Measurements from ENCODE around the gene MYO18B. TPM values are rescaled to one million over a fixed set of nuclear protein-coding genes. Genes with fewer than 3 reads are reported as not detected.

Gene MYO18B
- total RNA-seq, 1 donor from 2014 or later: 1.9 TPM

DNA sequence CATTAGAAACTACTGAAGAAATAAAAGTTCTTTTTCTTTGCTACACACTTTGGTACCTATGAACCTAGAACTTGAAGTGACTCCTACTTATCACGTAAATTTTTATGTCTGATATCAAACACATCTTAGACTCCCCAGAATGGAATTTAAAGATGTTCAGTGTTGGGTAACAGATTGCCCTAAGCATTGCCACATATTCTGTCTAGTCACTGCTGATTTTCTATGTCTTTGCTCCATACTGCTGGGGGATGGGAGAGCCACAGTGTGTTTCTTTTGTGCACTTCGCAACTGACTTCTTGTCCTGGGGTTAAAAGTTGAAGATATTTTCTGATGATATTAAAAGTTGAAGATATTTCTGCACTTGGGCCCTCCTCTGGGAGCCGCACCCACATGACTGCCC is 19.4 kb upstream of the MYO18B start:
- DNase-seq (ENCODE audit: low spot score, unreplicated experiment): no peak
- Mint-ChIP-seq H3K36me3 (ENCODE audit: insufficient read depth) (peaks cover 7% of the 10 kb centered on the region), H3K4me1 (ENCODE audit: low read depth) (peaks cover 7% of the 10 kb centered on the region), H3K27me3 (no peaks in the 10 kb centered on the region), H3K9me3 (ENCODE audit: low read depth) (no peaks in the 10 kb centered on the region), H3K27ac (no peak overlapping the region), H3K4me3 (ENCODE audit: low read depth) (no peak overlapping the region)
- TF ChIP-seq, protein P1, sequence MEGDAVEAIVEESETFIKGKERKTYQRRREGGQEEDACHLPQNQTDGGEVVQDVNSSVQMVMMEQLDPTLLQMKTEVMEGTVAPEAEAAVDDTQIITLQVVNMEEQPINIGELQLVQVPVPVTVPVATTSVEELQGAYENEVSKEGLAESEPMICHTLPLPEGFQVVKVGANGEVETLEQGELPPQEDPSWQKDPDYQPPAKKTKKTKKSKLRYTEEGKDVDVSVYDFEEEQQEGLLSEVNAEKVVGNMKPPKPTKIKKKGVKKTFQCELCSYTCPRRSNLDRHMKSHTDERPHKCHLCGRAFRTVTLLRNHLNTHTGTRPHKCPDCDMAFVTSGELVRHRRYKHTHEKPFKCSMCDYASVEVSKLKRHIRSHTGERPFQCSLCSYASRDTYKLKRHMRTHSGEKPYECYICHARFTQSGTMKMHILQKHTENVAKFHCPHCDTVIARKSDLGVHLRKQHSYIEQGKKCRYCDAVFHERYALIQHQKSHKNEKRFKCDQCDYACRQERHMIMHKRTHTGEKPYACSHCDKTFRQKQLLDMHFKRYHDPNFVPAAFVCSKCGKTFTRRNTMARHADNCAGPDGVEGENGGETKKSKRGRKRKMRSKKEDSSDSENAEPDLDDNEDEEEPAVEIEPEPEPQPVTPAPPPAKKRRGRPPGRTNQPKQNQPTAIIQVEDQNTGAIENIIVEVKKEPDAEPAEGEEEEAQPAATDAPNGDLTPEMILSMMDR (IDR thresholded peaks at IDR 0.05; ENCODE audit: unreplicated experiment): no peak

DNA sequence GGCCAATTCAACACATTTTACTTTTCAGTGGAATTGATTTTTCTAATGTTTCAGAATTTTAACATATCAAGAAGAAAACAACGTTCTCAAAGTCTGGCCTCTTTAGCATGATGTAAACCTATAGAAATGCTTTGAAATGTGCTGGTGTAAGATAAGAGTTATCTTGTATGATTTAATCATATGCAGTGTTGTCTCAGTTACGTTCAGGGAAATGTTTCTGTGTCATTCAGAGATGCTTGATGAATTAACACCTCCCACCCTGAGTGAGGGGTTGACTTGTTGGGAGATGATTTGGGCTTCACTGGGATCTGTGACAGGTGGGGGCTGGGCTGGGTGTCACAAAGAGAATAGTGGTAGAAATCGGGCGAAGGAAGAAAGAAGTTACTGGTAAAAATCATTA is 15.7 kb upstream of the MYO18B start:
- TF ChIP-seq, protein P1 (IDR thresholded peaks at IDR 0.05; ENCODE audit: unreplicated experiment): no peak
- H3K4me1 Mint-ChIP-seq (ENCODE audit: low read depth): peaks cover 7% of the 10 kb centered on the region
- no peak for DNase-seq (ENCODE audit: low spot score, unreplicated experiment)
- no peaks in the 10 kb centered on the region for H3K27me3 Mint-ChIP-seq
- H3K27ac Mint-ChIP-seq: peak overlapping the region; percentile 31
- H3K36me3 Mint-ChIP-seq (ENCODE audit: insufficient read depth): peaks cover 7% of the 10 kb centered on the region
- H3K9me3 Mint-ChIP-seq (ENCODE audit: low read depth): no peaks in the 10 kb centered on the region
- H3K4me3 Mint-ChIP-seq (ENCODE audit: low read depth): no peak overlapping the region

DNA sequence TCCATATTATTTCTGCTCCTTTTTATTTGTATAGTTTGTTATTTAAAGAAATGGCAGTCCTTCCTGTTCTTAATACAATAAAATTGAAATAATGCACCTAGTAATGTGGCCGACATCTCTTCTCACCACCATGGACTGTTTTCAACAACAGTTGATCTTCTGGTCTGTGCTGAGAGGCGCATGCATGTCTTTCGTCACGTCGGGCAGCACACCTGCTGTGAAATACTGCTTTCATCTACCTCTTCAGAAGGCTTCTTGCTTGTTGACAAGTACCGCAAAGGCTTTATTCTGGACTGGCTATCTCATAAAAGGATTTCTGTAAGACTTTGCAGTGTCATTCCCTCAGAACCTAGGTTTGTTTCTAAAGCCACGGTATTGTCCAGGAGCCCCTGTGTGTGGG is 13.9 kb upstream of the MYO18B start:
- no peaks in the 10 kb centered on the region for H3K9me3 Mint-ChIP-seq (ENCODE audit: low read depth)
- H3K27ac Mint-ChIP-seq: no peak overlapping the region
- H3K27me3 Mint-ChIP-seq: no peaks in the 10 kb centered on the region
- TF ChIP-seq, protein P1 (IDR thresholded peaks at IDR 0.05; ENCODE audit: unreplicated experiment): no peak
- peaks cover 7% of the 10 kb centered on the region for H3K4me1 Mint-ChIP-seq (ENCODE audit: low read depth)
- no peak overlapping the region for H3K4me3 Mint-ChIP-seq (ENCODE audit: low read depth)
- DNase-seq (ENCODE audit: low spot score, unreplicated experiment): no peak
- peaks cover 3% of the 10 kb centered on the region for H3K36me3 Mint-ChIP-seq (ENCODE audit: insufficient read depth)

DNA sequence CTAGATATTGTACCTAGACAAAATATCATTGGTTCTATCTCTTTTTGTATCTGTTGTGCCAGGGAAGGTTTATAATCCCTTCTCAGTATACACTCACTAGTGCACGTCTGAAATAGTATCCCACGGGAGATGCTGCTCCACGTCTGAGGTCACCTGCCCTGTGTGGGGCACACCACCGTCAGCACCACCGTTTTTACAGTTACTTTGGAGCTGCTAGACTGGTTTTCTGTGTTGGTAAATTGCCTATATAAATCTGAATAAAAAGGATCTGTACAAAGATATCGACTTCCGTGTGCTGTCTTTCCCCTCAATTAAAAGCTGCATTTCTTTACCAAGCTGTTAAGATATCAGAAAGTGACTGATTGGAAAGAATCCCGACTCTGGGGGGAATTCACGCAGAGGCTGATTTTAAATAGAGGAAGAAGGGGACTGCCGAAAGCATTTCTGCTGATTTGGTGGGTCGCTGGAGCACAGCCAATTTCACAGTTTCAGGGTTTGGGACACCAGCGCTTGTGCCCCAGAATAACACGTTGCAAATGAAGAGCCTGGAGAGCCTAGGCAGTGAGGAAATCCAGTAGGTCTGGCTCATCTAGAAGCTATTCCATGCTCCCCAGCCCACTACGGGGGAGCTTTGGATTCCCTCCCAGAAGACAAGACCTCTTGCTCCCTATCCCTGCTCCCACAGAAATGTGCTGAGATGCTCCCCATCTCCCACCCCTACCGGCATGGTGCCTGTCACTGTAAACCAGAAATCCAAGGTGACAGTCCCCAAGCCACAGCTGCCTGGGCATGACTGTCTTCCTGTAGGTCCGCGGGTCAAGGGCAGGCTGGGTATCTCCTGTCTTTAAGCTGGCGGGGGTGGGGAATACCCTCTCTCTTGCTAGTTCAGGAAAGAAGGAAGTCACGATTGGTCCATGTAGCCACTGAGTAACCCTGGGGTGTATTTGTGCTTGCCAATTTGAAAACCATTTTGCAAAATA is 12.7 kb upstream of the MYO18B start:
- H3K36me3 Mint-ChIP-seq (ENCODE audit: insufficient read depth): no peaks in the 10 kb centered on the region
- TF ChIP-seq, protein P1 (IDR thresholded peaks at IDR 0.05; ENCODE audit: unreplicated experiment): no peak
- H3K9me3 Mint-ChIP-seq (ENCODE audit: low read depth): no peaks in the 10 kb centered on the region
- peaks cover 3% of the 10 kb centered on the region for H3K27me3 Mint-ChIP-seq
- no peak overlapping the region for H3K27ac Mint-ChIP-seq
- DNase-seq (ENCODE audit: low spot score, unreplicated experiment): no peak
- H3K4me1 Mint-ChIP-seq (ENCODE audit: low read depth): peaks cover 7% of the 10 kb centered on the region
- H3K4me3 Mint-ChIP-seq (ENCODE audit: low read depth): no peak overlapping the region

DNA sequence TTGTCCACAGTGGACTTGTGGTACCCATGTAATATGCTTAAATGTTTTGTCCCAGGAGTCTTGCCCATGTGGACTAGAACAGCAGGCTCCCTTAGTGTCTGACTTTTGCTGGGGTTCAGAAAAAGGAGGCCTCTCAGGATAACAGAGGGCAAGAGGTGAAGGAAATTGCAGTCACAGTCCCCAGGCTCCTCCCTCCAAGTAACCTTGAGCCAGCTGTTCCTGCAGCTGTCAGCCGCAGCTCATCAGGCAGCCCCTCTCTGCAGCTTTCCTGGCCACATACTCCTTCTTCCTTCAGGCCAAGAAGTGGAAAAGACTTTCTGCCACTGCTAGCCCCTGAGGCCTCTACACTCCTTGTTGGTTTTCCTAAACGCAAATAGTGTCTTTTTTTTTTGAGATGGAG is 6.3 kb upstream of the MYO18B start:
- H3K9me3 Mint-ChIP-seq (ENCODE audit: low read depth): no peaks in the 10 kb centered on the region
- no peak for DNase-seq (ENCODE audit: low spot score, unreplicated experiment)
- no peaks in the 10 kb centered on the region for H3K36me3 Mint-ChIP-seq (ENCODE audit: insufficient read depth)
- no peak overlapping the region for H3K27ac Mint-ChIP-seq
- H3K4me1 Mint-ChIP-seq (ENCODE audit: low read depth): no peaks in the 10 kb centered on the region
- peaks cover 9% of the 10 kb centered on the region for H3K27me3 Mint-ChIP-seq
- TF ChIP-seq, protein P1 (IDR thresholded peaks at IDR 0.05; ENCODE audit: unreplicated experiment): no peak
- no peak overlapping the region for H3K4me3 Mint-ChIP-seq (ENCODE audit: low read depth)

Data from progenitor cell of endocrine pancreas (in vitro differentiated cells).